Measurements from ENCODE around the gene VAT1L. TPM values are rescaled to one million over a fixed set of nuclear protein-coding genes. Genes with fewer than 3 reads are reported as not detected.

Gene VAT1L, protein sequence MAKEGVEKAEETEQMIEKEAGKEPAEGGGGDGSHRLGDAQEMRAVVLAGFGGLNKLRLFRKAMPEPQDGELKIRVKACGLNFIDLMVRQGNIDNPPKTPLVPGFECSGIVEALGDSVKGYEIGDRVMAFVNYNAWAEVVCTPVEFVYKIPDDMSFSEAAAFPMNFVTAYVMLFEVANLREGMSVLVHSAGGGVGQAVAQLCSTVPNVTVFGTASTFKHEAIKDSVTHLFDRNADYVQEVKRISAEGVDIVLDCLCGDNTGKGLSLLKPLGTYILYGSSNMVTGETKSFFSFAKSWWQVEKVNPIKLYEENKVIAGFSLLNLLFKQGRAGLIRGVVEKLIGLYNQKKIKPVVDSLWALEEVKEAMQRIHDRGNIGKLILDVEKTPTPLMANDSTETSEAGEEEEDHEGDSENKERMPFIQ
- total RNA-seq (2021; ENCODE audit: unreplicated experiment) (0.10 TPM), Bru-seq, nascent RNA (percentile 1 among the genes with signal in this experiment), BruChase-seq, experiment 1, labeled RNA remaining after a 6-hour chase (percentile 1 among the genes with signal in this experiment), BruChase-seq, experiment 2, labeled RNA remaining after a 2-hour chase (percentile 1 among the genes with signal in this experiment)
- polyA plus RNA-seq (2012) = 0.02 TPM in 1 of 2 replicates, not detected in the other
- long read RNA-seq = 0 reads

DNA sequence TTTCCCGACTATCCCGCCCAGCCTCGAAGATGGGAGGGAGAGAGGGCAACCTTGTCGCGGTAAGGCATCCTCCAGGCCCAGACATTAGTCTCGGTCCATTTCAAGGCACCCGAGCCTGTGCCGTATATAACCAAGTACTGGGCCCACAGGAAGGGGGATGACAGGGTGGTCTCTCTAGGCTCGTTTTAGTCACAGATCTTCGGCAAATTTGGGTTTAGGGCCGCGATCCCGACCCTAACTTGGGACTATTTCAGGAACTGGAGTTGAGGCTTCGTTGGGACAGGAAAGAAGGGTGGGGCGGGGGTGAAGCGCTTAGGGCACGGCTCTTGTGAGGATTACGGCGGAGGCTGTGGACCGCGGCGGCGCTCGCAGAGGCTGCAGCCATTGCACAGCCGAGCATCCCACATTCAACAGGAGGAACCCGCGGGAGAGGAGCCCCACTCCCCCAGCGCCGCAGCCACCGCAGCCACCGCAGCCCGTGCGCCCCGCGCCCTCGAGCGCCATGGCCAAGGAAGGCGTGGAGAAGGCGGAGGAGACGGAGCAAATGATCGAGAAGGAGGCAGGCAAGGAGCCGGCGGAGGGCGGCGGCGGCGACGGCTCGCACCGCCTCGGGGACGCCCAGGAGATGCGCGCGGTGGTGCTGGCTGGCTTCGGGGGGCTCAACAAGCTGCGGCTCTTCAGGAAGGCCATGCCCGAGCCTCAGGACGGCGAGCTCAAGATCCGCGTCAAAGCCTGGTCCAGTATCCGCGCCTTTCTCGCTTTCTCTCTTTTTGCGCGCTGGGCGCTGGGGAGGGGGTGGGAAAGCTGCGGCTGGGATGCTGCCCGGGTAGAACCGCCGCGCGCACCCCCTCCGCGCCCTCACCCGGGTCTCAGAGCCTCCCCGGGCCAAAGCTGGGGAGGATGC is at the start of gene VAT1L:
TSS of gene VAT1L (plus strand) at position 384 of the 904 bp plus-strand sequence. CDS start at position 503, 119 bp downstream.
- Histone ChIP-seq H2AFZ (ENCODE audit: low read depth, low read length, poor library complexity, severe bottlenecking) (no peak within 1 kb of the TSS), H3K9ac (ENCODE audit: low read length) (no peak within 1 kb of the TSS), H3K4me1 (ENCODE audit: control insufficient read depth in 1 of 2, insufficient read depth in 2 of 2, low read length in 2 of 2) (no peaks in the 10 kb centered on the region), H3K27me3 (ENCODE audit: insufficient read depth, low read length) (peaks cover 53% of the 10 kb centered on the region), H3K9me3 (ENCODE audit: control insufficient read depth in 1 of 2, insufficient read depth in 1 of 2, low read depth in 1 of 2, low read length in 2 of 2) (no peaks in the 10 kb centered on the region), H3K79me2 (ENCODE audit: insufficient read depth, low read length) (no peaks in the 10 kb centered on the region), H4K20me1 (ENCODE audit: insufficient read depth) (no peaks in the 10 kb centered on the region), H3K4me2 (ENCODE audit: low read length) (no peak within 1 kb of the TSS), H3K9me2 (ENCODE audit: insufficient read depth) (no peaks in the 10 kb centered on the region), H3K4me3 (replicated peaks in 1 of 2; ENCODE audit: low read depth in 1 of 2, low read length in 2 of 2) (no peak within 1 kb of the TSS), H3K27ac (ENCODE audit: low read depth, low read length) (no peak within 1 kb of the TSS), H3K36me3 (ENCODE audit: control insufficient read depth in 1 of 2, insufficient read depth in 2 of 2, low read length in 2 of 2) (no peaks in the 10 kb centered on the region)
- TF ChIP-seq, protein P1, sequence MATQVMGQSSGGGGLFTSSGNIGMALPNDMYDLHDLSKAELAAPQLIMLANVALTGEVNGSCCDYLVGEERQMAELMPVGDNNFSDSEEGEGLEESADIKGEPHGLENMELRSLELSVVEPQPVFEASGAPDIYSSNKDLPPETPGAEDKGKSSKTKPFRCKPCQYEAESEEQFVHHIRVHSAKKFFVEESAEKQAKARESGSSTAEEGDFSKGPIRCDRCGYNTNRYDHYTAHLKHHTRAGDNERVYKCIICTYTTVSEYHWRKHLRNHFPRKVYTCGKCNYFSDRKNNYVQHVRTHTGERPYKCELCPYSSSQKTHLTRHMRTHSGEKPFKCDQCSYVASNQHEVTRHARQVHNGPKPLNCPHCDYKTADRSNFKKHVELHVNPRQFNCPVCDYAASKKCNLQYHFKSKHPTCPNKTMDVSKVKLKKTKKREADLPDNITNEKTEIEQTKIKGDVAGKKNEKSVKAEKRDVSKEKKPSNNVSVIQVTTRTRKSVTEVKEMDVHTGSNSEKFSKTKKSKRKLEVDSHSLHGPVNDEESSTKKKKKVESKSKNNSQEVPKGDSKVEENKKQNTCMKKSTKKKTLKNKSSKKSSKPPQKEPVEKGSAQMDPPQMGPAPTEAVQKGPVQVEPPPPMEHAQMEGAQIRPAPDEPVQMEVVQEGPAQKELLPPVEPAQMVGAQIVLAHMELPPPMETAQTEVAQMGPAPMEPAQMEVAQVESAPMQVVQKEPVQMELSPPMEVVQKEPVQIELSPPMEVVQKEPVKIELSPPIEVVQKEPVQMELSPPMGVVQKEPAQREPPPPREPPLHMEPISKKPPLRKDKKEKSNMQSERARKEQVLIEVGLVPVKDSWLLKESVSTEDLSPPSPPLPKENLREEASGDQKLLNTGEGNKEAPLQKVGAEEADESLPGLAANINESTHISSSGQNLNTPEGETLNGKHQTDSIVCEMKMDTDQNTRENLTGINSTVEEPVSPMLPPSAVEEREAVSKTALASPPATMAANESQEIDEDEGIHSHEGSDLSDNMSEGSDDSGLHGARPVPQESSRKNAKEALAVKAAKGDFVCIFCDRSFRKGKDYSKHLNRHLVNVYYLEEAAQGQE (IDR thresholded peaks at IDR 0.05; ENCODE audit: low read depth) = no peak
- TF ChIP-seq ZFX (IDR thresholded peaks at IDR 0.05) (no peak), POLR2A (IDR thresholded peaks at IDR 0.05; ENCODE audit: borderline replicate concordance, extremely low read depth, insufficient read depth, insufficient read length) (no peak), EZH2phosphoT487 (IDR thresholded peaks at IDR 0.05; ENCODE audit: borderline replicate concordance) (no peak)
- POLR2A ChIA-PET = no interaction called here
- ATAC-seq (0 out of 2 replicates have a peak, but pooled peaks have one; percentile 46), DNase-seq (ENCODE audit: low read depth, low spot score) (no peak)
- CTCF ChIA-PET = no interaction called here
- BruUV-seq (replicated peaks) = no TSS peak
- intact Hi-C loops (cut with micrococcal nuclease) = no loop called here
- RAD21 ChIA-PET (ENCODE audit: low non-redundant PET in 1 of 2, low total read pairs in 2 of 2, uncharacterized antibody in 2 of 2, unreplicated experiment in 2 of 2) = no interaction called here
